Endometrial microvascular endothelial cells (primary cell): Measurements from ENCODE around the gene ZNF296. TPM values are rescaled to one million over a fixed set of nuclear protein-coding genes. Genes with fewer than 3 reads are reported as not detected.

Experiments
- in situ Hi-C: cut with HindIII; loops from 2 replicates; pipeline ENCODE4 v1.10.0; 2017; ENCODE audit warnings: low sequenced_read_pairs, low pct_unique_long_range_greater_than_20kb; ENCODE audit errors: inconsistent ontology term
- total RNA-seq: library from RNA; depleted of rRNA; stranded (reverse); fragments of >200 nt; gene quantifications from one replicate; pipeline ENCODE4 v1.2.3, GENCODE V29; 2015; ENCODE audit errors: inconsistent ontology term

Gene ZNF296
- total RNA-seq, 1 donor from 2014 or later: 0.74 TPM

GRCh38 chr19:45069056-45069455, 7.2 kb downstream of the ZNF296 start:
- in situ Hi-C loops: no loop called here

GRCh38 chr19:45068041-45068440, 8.2 kb downstream of the ZNF296 start:
- in situ Hi-C loops: no loop called here

- in situ Hi-C loops: no loop called here
Observed at GRCh38 chr19:45066921-45067661, 9.2 kb downstream of the ZNF296 start.

- in situ Hi-C loops: no loop called here
Observed at GRCh38 chr19:45063851-45064801, 12.2 kb downstream of the ZNF296 start.

GRCh38 chr19:45061965-45062364, 14.3 kb downstream of the ZNF296 start:
- in situ Hi-C loops: no loop called here

- in situ Hi-C loops: no loop called here
Observed at GRCh38 chr19:45059258-45059965, 16.9 kb downstream of the ZNF296 start.

- in situ Hi-C loops: no loop called here
Observed at GRCh38 chr19:45058622-45059159, 17.6 kb downstream of the ZNF296 start.

GRCh38 chr19:45057444-45057843, 18.8 kb downstream of the ZNF296 start:
- in situ Hi-C loops: no loop called here

GRCh38 chr19:45056831-45057230, 19.4 kb downstream of the ZNF296 start:
- in situ Hi-C loops: no loop called here

- in situ Hi-C loops: no loop called here
Observed at GRCh38 chr19:45051929-45052579, 24.2 kb downstream of the ZNF296 start.

- in situ Hi-C loops: no loop called here
Observed at GRCh38 chr19:45050036-45050435, 26.2 kb downstream of the ZNF296 start.

GRCh38 chr19:45049073-45049736, 27.1 kb downstream of the ZNF296 start:
- in situ Hi-C loops: no loop called here

GRCh38 chr19:45047188-45047797, 29.0 kb downstream of the ZNF296 start:
- in situ Hi-C loops: no loop called here

- in situ Hi-C loops: no loop called here
Observed at GRCh38 chr19:45046355-45046754, 29.9 kb downstream of the ZNF296 start.

- in situ Hi-C loops: no loop called here
Observed at GRCh38 chr19:45045671-45046353, 30.5 kb downstream of the ZNF296 start.

GRCh38 chr19:45041125-45041524, 35.2 kb downstream of the ZNF296 start:
- in situ Hi-C loops: no loop called here

GRCh38 chr19:45040059-45040771, 36.1 kb downstream of the ZNF296 start:
- in situ Hi-C loops: no loop called here
